SU-DHL-6 (cell line): ENCODE measurements around the gene MOSMO.

Source experiments
- H2AFZ ChIP-seq: fragments of 200-600 bp; sonication (generic); 2 replicates; pipeline ENCODE4 v1.6.1; 2014; ENCODE audit warnings: low read depth, mild to moderate bottlenecking, moderate library complexity, mixed read lengths, antibody characterized with exemption, low read length; ENCODE audit not compliant: severe bottlenecking
- H3F3A ChIP-seq: fragments of 200-600 bp; shearing (Covaris generic); 2 replicates; pipeline ENCODE4 v1.6.0; 2016; ENCODE audit warnings: antibody characterized with exemption, mild to moderate bottlenecking; ENCODE audit not compliant: insufficient read depth
- H3K27ac ChIP-seq: fragments of 200-600 bp; sonication (generic); 2 replicates; pipeline ENCODE4 v1.5.1; 2016; ENCODE audit warnings: low read depth, mild to moderate bottlenecking, low read length, moderate library complexity, mixed read lengths
- H3K27me3 ChIP-seq: fragments of 200-600 bp; sonication (generic), shearing (Covaris generic); 2 replicates; pipeline ENCODE4 v1.6.0; 2014; ENCODE audit warnings: mild to moderate bottlenecking, low read length
- H3K36me3 ChIP-seq: fragments of 200-600 bp; sonication (generic); 2 replicates; pipeline ENCODE4 v1.6.1; 2014; ENCODE audit warnings: mild to moderate bottlenecking, low read length, mixed read lengths
- H3K4me2 ChIP-seq: fragments of 300-600, 200-600 bp; shearing (Covaris generic), sonication (generic); 2 replicates; pipeline ENCODE4 v1.6.0; 2014; ENCODE audit warnings: low read length, low read depth, mild to moderate bottlenecking; ENCODE audit not compliant: poor library complexity, severe bottlenecking
- H3K4me3 ChIP-seq: fragments of 200-600 bp; sonication (generic); 2 replicates; pipeline ENCODE4 v1.5.1; 2014; ENCODE audit warnings: antibody characterized with exemption, low read length, mild to moderate bottlenecking, mixed read lengths; ENCODE audit not compliant: insufficient read depth, poor library complexity, severe bottlenecking
- H3K79me2 ChIP-seq: fragments of 200-600 bp; sonication (generic); 2 replicates; pipeline ENCODE4 v1.6.1; 2014; ENCODE audit warnings: mild to moderate bottlenecking, low read length, moderate library complexity; ENCODE audit not compliant: insufficient read depth
- H3K9ac ChIP-seq: fragments of 200-600 bp; sonication (generic); 2 replicates; pipeline ENCODE4 v1.7.0; 2014; ENCODE audit warnings: mild to moderate bottlenecking, low read length
- H3K9me2 ChIP-seq: fragments of 200-600 bp; sonication (generic); replicated peaks from 2 replicates; pipeline ENCODE4 v1.6.1; 2014; ENCODE audit warnings: low read length; ENCODE audit not compliant: insufficient read depth
- H3K9me3 ChIP-seq: fragments of 200-600 bp; sonication (generic); 2 replicates; pipeline ENCODE4 v1.6.1; 2014; ENCODE audit warnings: low read length, mixed read lengths; ENCODE audit not compliant: insufficient read depth
- H4K20me1 ChIP-seq: fragments of 200-600 bp; sonication (generic); 2 replicates; pipeline ENCODE4 v1.6.1; 2014; ENCODE audit warnings: low read depth, mild to moderate bottlenecking, antibody characterized with exemption, low read length, moderate library complexity, mixed read lengths
- EZH2phosphoT487 ChIP-seq: fragments of 200-600 bp; sonication (generic), shearing (Covaris generic); conservative IDR thresholded peaks from 2 replicates; pipeline ENCODE4 v1.6.1; 2018; ENCODE audit warnings: mild to moderate bottlenecking, antibody characterized with exemption, low read length, moderate library complexity, mixed read lengths
- TF ChIP-seq, protein P1 (sequence below): fragments of 200-600 bp; sonication (generic); IDR thresholded peaks from one replicate; pipeline ENCODE4 v1.5.1; 2017; ENCODE audit warnings: antibody characterized with exemption, mild to moderate bottlenecking, low read length, moderate library complexity; ENCODE audit not compliant: insufficient read depth, poor library complexity, severe bottlenecking

The MOSMO gene

DNA sequence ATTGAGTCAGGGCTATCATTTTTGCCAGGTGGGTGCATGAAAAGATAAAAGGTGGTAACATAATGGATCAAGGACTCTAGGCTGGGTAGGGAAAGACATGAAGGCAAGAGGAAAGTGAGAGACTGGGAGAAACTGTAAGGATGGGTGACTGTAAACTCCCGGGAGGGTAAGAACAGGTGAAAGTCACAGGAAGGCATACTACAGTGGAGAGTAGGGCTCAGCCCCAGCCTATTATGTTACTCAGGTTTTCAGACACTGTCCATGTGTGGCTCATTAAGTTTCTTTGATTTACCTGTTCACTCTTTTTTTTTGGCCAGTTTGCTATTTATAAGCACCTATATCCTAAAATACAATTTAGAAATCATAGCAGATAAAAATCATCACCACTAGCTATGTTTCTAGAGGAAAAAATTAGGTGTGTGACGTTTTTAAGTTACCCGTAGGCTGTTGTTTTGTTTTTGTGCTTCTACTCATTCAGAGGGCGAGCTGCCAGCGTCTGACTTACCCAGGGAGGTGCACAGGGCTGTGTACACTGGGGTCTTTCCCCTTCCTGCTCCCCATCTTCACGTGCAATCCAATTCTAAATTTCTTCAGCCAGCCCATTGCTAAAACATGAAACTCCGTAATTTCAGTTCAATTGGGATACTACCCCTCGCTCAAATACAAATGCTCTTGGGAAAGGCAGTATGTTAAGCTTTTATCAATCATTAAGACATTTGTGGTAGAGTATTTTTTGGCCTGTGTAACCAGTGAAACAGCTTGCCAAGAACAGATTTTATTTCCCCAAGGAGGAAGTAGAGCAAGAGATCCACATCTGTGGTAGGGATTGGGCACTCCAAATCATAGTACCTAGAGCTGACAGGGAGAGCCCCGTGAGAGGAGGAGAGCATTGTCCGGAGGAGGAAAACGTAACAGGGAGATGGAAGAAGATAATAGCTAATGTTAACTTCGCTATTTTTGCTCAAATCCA lies 62.7 kb downstream of the MOSMO start:
- H3K79me2 ChIP-seq, result no peaks in the 10 kb centered on the region
- H3F3A ChIP-seq, result no peaks in the 10 kb centered on the region
- no peak overlapping the region for H2AFZ ChIP-seq
- H3K27me3 ChIP-seq, result no peaks in the 10 kb centered on the region
- H3K9me3 ChIP-seq, result 0 out of 2 replicates have a peak, but pooled peaks cover 6% of the 10 kb centered on the region
- no peak overlapping the region for H3K9ac ChIP-seq
- no peaks in the 10 kb centered on the region for H4K20me1 ChIP-seq
- no peaks in the 10 kb centered on the region for H3K9me2 ChIP-seq
- peaks cover 2% of the 10 kb centered on the region; the same call in 1 of the 2 replicates for H3K36me3 ChIP-seq
- H3K27ac ChIP-seq, result no peak overlapping the region
- no peak for TF ChIP-seq EZH2phosphoT487
- TF ChIP-seq, protein P1, sequence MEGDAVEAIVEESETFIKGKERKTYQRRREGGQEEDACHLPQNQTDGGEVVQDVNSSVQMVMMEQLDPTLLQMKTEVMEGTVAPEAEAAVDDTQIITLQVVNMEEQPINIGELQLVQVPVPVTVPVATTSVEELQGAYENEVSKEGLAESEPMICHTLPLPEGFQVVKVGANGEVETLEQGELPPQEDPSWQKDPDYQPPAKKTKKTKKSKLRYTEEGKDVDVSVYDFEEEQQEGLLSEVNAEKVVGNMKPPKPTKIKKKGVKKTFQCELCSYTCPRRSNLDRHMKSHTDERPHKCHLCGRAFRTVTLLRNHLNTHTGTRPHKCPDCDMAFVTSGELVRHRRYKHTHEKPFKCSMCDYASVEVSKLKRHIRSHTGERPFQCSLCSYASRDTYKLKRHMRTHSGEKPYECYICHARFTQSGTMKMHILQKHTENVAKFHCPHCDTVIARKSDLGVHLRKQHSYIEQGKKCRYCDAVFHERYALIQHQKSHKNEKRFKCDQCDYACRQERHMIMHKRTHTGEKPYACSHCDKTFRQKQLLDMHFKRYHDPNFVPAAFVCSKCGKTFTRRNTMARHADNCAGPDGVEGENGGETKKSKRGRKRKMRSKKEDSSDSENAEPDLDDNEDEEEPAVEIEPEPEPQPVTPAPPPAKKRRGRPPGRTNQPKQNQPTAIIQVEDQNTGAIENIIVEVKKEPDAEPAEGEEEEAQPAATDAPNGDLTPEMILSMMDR, result no peak
- no peak overlapping the region for H3K4me3 ChIP-seq
- no peak overlapping the region for H3K4me2 ChIP-seq

DNA sequence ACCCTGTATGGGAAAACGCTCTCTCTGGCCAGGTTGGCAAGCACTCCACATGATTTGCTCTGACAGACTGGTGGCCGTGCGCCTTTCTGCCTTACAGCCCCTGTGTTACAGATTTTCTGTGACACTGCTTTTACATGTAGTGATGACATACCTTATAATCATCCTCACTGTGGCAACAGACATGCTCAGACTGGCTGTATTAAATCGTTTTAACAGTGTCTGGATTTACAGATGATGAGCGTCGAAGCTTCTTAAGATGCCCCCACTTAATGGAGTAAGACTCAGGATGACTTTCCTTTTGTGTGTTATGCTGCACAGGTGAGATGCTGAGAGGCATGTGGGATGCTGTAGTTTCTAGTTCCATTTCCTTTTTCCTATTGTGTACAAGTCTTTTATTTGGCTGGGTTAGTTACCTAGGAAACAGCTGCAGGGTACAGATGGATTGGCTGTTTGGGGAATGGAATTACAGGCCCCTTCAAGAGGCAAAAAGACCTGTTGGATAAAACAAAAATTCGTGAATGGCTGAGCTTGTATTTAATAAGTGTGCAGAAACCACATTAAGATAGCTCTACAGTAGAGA lies 63.5 kb downstream of the MOSMO start:
- Histone ChIP-seq H3K4me2 (no peak overlapping the region), H3K9me3 (0 out of 2 replicates have a peak, but pooled peaks cover 6% of the 10 kb centered on the region), H3K9ac (no peak overlapping the region), H3K9me2 (no peaks in the 10 kb centered on the region), H3K79me2 (no peaks in the 10 kb centered on the region), H3K36me3 (peaks cover 2% of the 10 kb centered on the region; the same call in 1 of the 2 replicates), H3F3A (no peaks in the 10 kb centered on the region), H4K20me1 (no peaks in the 10 kb centered on the region), H2AFZ (no peak overlapping the region), H3K27me3 (no peaks in the 10 kb centered on the region), H3K27ac (no peak overlapping the region), H3K4me3 (no peak overlapping the region)
- TF ChIP-seq, protein P1, result no peak
- TF ChIP-seq EZH2phosphoT487, result no peak

DNA sequence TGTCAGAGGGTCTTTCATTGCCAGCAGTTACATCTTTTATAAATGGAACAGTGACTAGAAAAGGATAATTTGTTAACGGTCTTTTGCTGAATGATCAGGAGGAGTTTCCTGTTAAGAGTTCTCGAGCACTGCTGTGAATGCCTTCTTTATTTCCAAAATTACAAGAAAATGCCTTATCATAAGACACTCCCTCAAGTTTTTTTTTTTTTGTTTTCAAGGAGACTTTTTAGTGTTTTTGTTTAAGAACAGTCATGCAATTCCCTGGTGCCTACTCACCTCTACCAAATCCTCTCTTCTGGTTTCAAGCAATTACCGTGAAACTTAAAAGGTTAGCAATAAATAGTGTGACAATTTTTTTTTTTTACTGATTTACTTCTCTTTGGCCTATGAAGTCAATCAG lies 65.4 kb downstream of the MOSMO start:
- H3K36me3 ChIP-seq, result no peaks in the 10 kb centered on the region
- H3K9ac ChIP-seq, result no peak overlapping the region
- H3K27ac ChIP-seq, result no peak overlapping the region
- H3K9me3 ChIP-seq, result no peaks in the 10 kb centered on the region
- no peaks in the 10 kb centered on the region for H4K20me1 ChIP-seq
- H3K4me2 ChIP-seq, result no peak overlapping the region
- H3K79me2 ChIP-seq, result no peaks in the 10 kb centered on the region
- H3K27me3 ChIP-seq, result no peaks in the 10 kb centered on the region
- H2AFZ ChIP-seq, result no peak overlapping the region
- TF ChIP-seq, protein P1, result no peak
- no peak for TF ChIP-seq EZH2phosphoT487
- H3K9me2 ChIP-seq, result no peaks in the 10 kb centered on the region
- no peak overlapping the region for H3K4me3 ChIP-seq
- no peaks in the 10 kb centered on the region for H3F3A ChIP-seq
